CD4-positive, alpha-beta T cell treated with Interleukin-6 for 4 hours (primary cell): ENCODE results near the gene ARHGAP6.
"Not testable (repeated sequence)": the region's sequence is repeated elsewhere in the genome, so short reads cannot be mapped to it uniquely, and the experiment has no call there.

Experiments used
- DNase-seq: peaks from one replicate; pipeline ENCODE4 v3.0.0-alpha.2; 2020; ENCODE audit warnings: mixed read lengths

The ARHGAP6 gene

GRCh38 chrX:11382930-11383329, 282.8 kb downstream of the ARHGAP6 start:
- DNase-seq = no peak

- no peak for DNase-seq
Observed at GRCh38 chrX:11381464-11381863, 284.3 kb downstream of the ARHGAP6 start.

GRCh38 chrX:11380187-11380844, 285.4 kb downstream of the ARHGAP6 start:
- DNase-seq = no peak

- DNase-seq = no peak
Observed at GRCh38 chrX:11376163-11376562, 289.6 kb downstream of the ARHGAP6 start.

GRCh38 chrX:11375614-11376119, 290.1 kb downstream of the ARHGAP6 start:
- no peak for DNase-seq

GRCh38 chrX:11374570-11374969, 291.1 kb downstream of the ARHGAP6 start:
- no peak for DNase-seq

- no peak for DNase-seq
Observed at GRCh38 chrX:11371106-11371505, 294.6 kb downstream of the ARHGAP6 start.

- no peak for DNase-seq
Observed at GRCh38 chrX:11367609-11368430, 297.9 kb downstream of the ARHGAP6 start.

GRCh38 chrX:11366998-11367595, 298.6 kb downstream of the ARHGAP6 start:
- DNase-seq = no peak

GRCh38 chrX:11365426-11365825, 300.3 kb downstream of the ARHGAP6 start:
- no peak for DNase-seq

- DNase-seq = no peak
Observed at GRCh38 chrX:11364835-11365234, 300.9 kb downstream of the ARHGAP6 start.

GRCh38 chrX:11363825-11364224, 301.9 kb downstream of the ARHGAP6 start:
- not testable (repeated sequence) for DNase-seq

- DNase-seq = no peak
Observed at GRCh38 chrX:11363069-11363594, 302.6 kb downstream of the ARHGAP6 start.

- not testable (repeated sequence) for DNase-seq
Observed at GRCh38 chrX:11361666-11362065, 304.1 kb downstream of the ARHGAP6 start.

- not testable (repeated sequence) for DNase-seq
Observed at GRCh38 chrX:11355944-11356343, 309.8 kb downstream of the ARHGAP6 start.

- no peak for DNase-seq
Observed at GRCh38 chrX:11355259-11355909, 310.3 kb downstream of the ARHGAP6 start.

- no peak for DNase-seq
Observed at GRCh38 chrX:11352296-11352741, 313.4 kb downstream of the ARHGAP6 start.

- DNase-seq = no peak
Observed at GRCh38 chrX:11351375-11352295, 314.1 kb downstream of the ARHGAP6 start.

GRCh38 chrX:11349661-11350337, 315.9 kb downstream of the ARHGAP6 start:
- no peak for DNase-seq

- no peak for DNase-seq
Observed at GRCh38 chrX:11349020-11349419, 316.7 kb downstream of the ARHGAP6 start.

GRCh38 chrX:11347300-11347699, 318.4 kb downstream of the ARHGAP6 start:
- DNase-seq = no peak
